ACHN (cell line): ENCODE results near the gene FNDC3B.

ENCODE experiments used
- DNase-seq: peaks from one replicate; pipeline ENCODE4 v3.0.0-alpha.2; 2015
- in situ Hi-C: cut with HindIII; loops from 2 replicates; pipeline ENCODE4 v1.10.0; 2017; ENCODE audit warnings: low sequenced_read_pairs, low pct_ligation_motif_present, low pct_unique_long_range_greater_than_20kb

FNDC3B gene

DNA sequence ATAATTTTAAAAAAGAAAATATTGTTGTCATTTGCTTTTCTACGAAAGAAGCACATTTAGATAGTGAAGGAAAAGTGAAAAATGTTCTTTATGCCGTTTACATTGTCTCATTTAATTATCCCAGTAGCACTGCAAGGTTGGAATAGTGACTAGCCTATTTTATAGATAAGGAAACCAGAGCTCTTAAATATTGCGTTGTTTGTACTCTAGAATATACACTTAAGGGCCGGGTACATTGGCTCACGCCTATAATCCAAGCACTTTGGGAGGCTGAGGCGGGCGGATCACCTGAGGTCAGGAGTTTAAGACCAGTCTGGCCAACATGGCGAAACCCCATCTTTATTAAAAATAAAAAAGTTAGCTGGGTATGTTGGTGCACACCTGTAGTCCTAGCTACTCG lies 127.5 kb downstream of the FNDC3B start:
- in situ Hi-C loops: no loop called here
- DNase-seq: no peak

DNA sequence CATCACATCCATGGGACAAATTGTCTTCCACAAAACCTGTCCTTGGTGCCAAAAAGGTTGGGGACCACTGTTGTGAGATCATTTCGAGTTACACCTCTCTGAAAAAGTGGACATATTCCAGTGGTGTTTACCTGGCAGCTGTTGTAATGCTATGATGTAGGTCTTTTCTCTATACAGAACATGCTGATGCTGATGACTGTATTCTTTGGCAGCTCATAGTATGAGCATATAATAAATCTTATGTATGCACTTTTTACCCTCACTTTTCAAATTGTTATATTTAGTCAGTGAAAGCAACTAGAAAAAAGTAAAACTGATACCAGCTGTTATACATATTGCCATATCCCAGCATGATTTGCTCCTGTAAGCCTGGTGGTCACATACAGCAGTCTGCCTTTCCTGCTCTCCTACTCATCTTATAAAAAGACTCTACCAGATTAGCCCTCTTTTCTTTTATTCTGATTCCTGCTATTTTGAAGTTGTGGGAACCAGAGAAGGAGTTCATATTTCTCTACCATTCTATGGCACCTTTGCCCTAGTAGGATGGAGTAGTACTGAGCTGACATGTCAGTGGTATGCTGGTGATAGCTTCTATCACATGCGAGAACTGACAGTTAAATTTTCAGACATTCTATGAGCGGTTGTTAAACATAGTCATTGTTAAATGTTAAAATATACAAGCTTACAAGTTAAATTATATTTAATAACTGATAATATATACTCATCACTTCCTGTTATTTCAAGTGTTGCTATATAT lies 128.7 kb downstream of the FNDC3B start:
- in situ Hi-C loops: no loop called here
- DNase-seq: no peak

GRCh38 chr3:172170073-172170709 lies 130.8 kb downstream of the FNDC3B start:
- in situ Hi-C loops: no loop called here
- no peak for DNase-seq

- in situ Hi-C loops: no loop called here
- no peak for DNase-seq
Observed at GRCh38 chr3:172170841-172171240, 131.5 kb downstream of the FNDC3B start.

GRCh38 chr3:172171396-172172075 lies 132.2 kb downstream of the FNDC3B start:
- DNase-seq: no peak
- in situ Hi-C loops: no loop called here

DNA sequence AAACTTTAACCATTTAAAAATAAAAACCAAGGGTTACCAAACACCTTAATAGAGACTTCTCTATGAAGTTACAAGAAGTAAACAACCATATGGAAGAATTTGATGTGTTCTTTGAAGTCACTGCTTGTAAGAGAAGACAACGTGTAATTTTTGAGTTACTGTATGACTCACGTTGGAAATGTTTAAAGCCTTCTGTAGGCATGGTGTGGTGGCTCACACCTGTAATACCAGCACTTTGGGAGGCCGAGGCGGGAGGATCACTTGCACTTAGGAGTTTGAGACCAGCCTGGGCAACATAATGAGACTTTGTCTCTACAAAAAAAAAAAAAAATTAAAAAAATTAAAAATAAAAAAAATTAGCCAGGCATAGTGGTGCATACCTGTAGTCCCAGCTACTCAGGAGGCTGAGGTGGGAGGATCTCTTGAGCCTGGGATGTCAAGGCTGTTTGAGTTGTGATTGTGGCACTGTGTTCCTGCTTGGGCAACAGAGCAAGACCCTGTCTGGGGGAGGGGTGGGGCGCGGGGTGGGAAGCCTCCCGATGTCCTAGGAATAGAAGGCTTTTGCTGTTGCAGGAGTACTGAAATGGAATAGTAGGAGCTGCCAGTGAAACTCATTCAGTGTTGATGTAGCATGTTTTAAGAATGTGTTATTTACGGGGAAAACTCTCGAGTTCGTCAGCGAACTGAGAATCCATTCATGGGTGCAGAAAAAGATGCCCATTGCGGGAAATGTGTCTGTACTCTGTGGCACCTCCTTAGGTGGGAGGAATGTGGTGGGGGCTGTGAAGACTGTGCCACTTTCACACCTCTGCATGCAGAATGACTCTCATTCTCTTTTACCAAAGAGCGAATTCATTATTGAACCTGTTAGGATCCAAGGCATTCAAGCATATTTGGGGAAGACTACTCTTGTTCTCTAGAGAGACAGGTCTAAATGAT lies 134.2 kb downstream of the FNDC3B start:
- in situ Hi-C loops: no loop called here

DNA sequence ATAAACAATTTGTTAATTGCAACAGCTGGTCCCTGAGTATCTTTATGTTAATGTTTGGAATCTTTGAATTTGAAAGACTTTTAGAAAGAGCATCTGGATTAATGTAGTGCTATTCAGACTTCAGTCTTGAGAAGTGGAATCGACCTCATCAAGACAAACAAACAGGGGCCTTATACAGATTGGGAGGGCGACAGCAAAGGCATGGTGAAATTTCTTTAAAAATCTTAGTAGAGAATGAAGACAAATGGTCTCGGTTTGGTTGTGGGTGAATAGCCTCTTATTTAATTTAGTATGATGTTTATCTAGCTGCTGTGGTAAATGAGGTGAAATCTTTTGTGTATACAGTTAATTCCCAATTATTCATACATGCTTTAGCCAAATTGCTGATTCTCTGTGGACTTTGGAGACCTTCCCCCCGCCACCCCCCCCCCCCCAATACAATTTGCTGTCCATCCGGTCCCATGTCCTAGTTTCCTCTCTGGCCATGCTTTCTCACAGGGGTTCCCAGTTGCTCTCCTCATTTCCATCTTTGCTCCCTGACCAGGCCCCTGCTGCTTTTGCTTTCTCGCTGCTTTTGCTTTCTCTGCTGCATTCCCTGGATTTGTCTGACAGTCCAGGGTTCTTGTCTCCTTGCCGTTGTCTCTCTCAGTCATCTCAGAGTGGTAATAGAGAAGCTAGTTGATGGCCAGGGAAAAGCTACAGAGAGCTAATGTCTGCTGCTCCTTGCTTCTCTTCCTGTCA lies 135.3 kb downstream of the FNDC3B start:
- no peak for DNase-seq
- in situ Hi-C loops: no loop called here

More for the DNA sequence above, 134.2 kb downstream of the FNDC3B start:
- DNase-seq: no peak

GRCh38 chr3:172175254-172175599 lies 135.8 kb downstream of the FNDC3B start:
- in situ Hi-C loops: no loop called here

DNA sequence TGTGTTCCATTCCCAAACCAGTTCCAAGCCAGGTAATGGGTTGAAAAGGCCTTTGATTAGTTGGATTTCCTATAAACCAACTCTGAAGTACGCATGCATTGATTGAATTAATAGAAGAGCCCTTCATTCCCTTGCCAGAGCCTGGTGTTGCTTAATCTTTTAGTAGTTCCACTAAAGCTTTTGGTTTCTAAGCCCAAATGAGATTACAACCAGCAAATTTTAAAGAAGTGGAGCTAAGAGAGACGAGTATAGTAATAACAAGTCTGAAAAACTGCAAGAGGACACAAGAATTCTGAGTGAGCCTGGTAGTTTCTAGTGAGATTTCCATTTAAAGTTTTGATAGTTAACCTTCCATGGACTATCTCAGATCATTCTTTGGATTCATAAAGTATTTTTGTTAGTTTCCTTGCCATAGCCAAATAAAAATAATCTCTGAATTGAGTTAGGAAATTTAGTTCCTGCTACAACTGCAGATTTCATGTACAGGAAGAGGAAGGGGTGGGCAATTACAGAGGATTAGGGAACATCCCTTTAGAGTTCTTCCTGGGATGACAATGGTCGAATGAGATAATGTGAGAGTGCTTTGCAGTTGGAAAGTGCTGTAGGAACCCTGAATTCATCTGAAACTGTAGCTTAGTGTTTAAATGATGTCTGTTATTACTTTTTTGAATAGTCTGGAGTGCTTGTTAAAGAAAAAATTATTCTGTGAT lies 136.8 kb downstream of the FNDC3B start:
- in situ Hi-C loops: no loop called here
- DNase-seq: no peak

More at GRCh38 chr3:172175254-172175599, 135.8 kb downstream of the FNDC3B start:
- DNase-seq: no peak

- no peak for DNase-seq
- in situ Hi-C loops: no loop called here
Observed at GRCh38 chr3:172177046-172177445, 137.7 kb downstream of the FNDC3B start.

GRCh38 chr3:172177803-172178316 lies 138.5 kb downstream of the FNDC3B start:
- in situ Hi-C loops: no loop called here

GRCh38 chr3:172179680-172180399 lies 140.5 kb downstream of the FNDC3B start:
- no peak for DNase-seq
- in situ Hi-C loops: no loop called here

More at GRCh38 chr3:172177803-172178316, 138.5 kb downstream of the FNDC3B start:
- no peak for DNase-seq

DNA sequence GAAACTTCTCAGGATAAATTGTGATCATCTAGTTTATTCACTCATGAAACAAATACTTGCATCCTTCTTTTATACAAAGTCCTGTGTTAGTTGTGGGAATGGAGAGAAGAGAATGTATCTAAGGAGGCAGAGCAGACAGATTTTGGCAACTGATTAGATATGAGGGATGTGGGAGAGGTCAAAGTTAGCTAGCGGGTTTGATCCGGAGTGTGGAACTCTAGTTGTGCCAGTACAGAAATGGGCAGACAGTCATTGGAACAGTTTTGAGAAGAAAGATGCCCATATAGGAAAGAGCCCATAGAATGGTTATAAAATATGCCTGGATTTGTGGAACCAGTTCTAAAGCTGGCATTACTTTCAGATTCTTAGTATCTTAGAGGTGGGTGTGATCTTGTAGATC lies 141.1 kb downstream of the FNDC3B start:
- in situ Hi-C loops: no loop called here
- no peak for DNase-seq

- in situ Hi-C loops: no loop called here
- peak; percentile 49 for DNase-seq
Observed at GRCh38 chr3:172181932-172182586, 142.7 kb downstream of the FNDC3B start.

GRCh38 chr3:172182797-172183196 lies 143.4 kb downstream of the FNDC3B start:
- in situ Hi-C loops: no loop called here
- no peak for DNase-seq

DNA sequence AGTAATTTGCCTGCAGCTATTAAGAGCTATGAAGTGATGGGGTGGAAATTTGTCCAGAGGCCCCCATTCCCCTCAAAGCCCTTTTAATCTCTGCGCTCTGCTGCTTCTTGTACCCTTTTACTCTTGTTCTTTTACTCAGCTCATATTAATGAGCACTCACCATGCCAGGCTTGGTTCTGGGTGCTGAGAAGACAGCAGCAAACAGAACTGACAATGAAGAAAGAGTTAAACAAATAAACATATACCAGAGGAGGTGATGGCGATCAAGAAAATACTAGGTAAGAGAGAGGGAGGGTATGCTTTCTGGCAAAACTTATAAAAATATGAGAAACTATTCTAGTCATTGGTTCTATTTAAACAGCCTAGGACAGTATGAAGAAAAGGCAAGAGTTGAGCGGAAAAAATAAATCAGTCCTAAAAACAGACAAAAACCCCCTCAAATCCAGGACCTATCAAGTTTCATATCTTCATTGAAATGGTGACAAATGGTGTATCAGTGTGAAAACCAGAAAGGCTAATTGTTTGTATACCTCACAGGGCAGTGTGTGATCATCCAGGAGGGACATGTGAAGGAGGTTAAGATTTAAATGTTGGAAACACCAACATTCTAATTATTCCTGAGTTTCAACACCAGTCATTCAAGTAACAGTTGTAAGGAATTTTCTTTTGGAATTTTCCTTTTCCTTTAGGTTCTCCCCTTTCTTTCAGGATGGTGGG lies 144.9 kb downstream of the FNDC3B start:
- DNase-seq: no peak
- in situ Hi-C loops: no loop called here
